SK-N-SH treated with all-trans-retinoic acid at 6 μM for 48 hours (cell line): Measurements from ENCODE around the gene KRT35.

Experiments
- ATAC-seq: fragments of 200-7000 bp; cut with Tn5 transposase; 3 replicates; pipeline ENCODE4 v1.9.1; 2020; ENCODE audit warnings: mild to moderate bottlenecking, moderate library complexity
- ARNTL ChIP-seq: fragments of 450-650 bp; formaldehyde crosslinking; IDR thresholded peaks from 2 replicates; pipeline ENCODE4 v1.5.0; 2020; ENCODE audit warnings: low read depth, mild to moderate bottlenecking, moderate library complexity, borderline replicate concordance
- BACH2 ChIP-seq: fragments of 250-450 bp; sonication (Bioruptor Pico); IDR thresholded peaks from 2 replicates; pipeline ENCODE4 v1.9.0; 2021; ENCODE audit warnings: mild to moderate bottlenecking, borderline replicate concordance
- CSDC2 ChIP-seq: fragments of 250-450 bp; sonication (Bioruptor Pico); IDR thresholded peaks from 2 replicates; pipeline ENCODE4 v1.5.0; 2020; ENCODE audit warnings: mild to moderate bottlenecking, moderate library complexity
- GLIS3 ChIP-seq: fragments of 250-450 bp; sonication (Bioruptor Pico); IDR thresholded peaks from 2 replicates; pipeline ENCODE4 v1.5.0; 2020; ENCODE audit warnings: mild to moderate bottlenecking, moderate library complexity
- ISL1 ChIP-seq: fragments of 250-450 bp; sonication (Bioruptor Pico); IDR thresholded peaks from 2 replicates; pipeline ENCODE4 v2.1.2; 2022; ENCODE audit warnings: mild to moderate bottlenecking, moderate library complexity
- PPARA ChIP-seq: fragments of 250-450 bp; sonication (Bioruptor Pico); IDR thresholded peaks from 2 replicates; pipeline ENCODE4 v1.5.0; 2020; ENCODE audit warnings: mild to moderate bottlenecking, borderline replicate concordance
- RARB ChIP-seq: fragments of 250-450 bp; sonication (Bioruptor Pico); IDR thresholded peaks from 2 replicates; pipeline ENCODE4 v1.8.0; 2021; ENCODE audit warnings: mild to moderate bottlenecking, moderate library complexity
- TCF4 ChIP-seq: fragments of 250-450 bp; sonication (Bioruptor Pico); IDR thresholded peaks from 2 replicates; pipeline ENCODE4 v1.8.0; 2021; ENCODE audit warnings: mild to moderate bottlenecking, moderate library complexity, borderline replicate concordance
- TOX ChIP-seq: fragments of 250-450 bp; sonication (Bioruptor Pico); IDR thresholded peaks from 2 replicates; pipeline ENCODE4 v1.8.0; 2021; ENCODE audit warnings: mild to moderate bottlenecking, moderate library complexity, borderline replicate concordance
- ZC3H10 ChIP-seq: fragments of 250-450 bp; sonication (Bioruptor Pico); IDR thresholded peaks from 2 replicates; pipeline ENCODE4 v1.5.1; 2021; ENCODE audit warnings: mild to moderate bottlenecking, moderate library complexity
- ZFP3 ChIP-seq: fragments of 250-450 bp; sonication (Bioruptor Pico); IDR thresholded peaks from 2 replicates; pipeline ENCODE4 v1.5.0; 2020; ENCODE audit warnings: mild to moderate bottlenecking, moderate library complexity
- ZFP30 ChIP-seq: fragments of 450-650 bp; formaldehyde crosslinking; IDR thresholded peaks from 2 replicates; pipeline ENCODE4 v1.5.0; 2022; ENCODE audit warnings: mild to moderate bottlenecking, moderate library complexity
- ZNF565 ChIP-seq: fragments of 450-650 bp; formaldehyde crosslinking; conservative IDR thresholded peaks from 2 replicates; pipeline ENCODE4 v1.5.0; 2020; ENCODE audit warnings: low read depth, mild to moderate bottlenecking, moderate library complexity
- ZNF70 ChIP-seq: fragments of 450-650 bp; formaldehyde crosslinking; IDR thresholded peaks from 2 replicates; pipeline ENCODE4 v1.5.0; 2020; ENCODE audit warnings: mild to moderate bottlenecking, moderate library complexity
- ZNF8 ChIP-seq: fragments of 450-650 bp; formaldehyde crosslinking; IDR thresholded peaks from 2 replicates; pipeline ENCODE4 v1.5.0; 2020; ENCODE audit warnings: mild to moderate bottlenecking, moderate library complexity
- TF ChIP-seq, protein P1 (sequence below): fragments of 250-450 bp; sonication (Bioruptor Pico); IDR thresholded peaks from 2 replicates; pipeline ENCODE4 v1.5.1; 2021; ENCODE audit warnings: mild to moderate bottlenecking, moderate library complexity
- TF ChIP-seq, protein P2 (sequence below): fragments of 250-450 bp; sonication (Bioruptor Pico); IDR thresholded peaks from 2 replicates; pipeline ENCODE4 v1.5.0; 2020; ENCODE audit warnings: mild to moderate bottlenecking, moderate library complexity
- TF ChIP-seq, protein P3 (sequence below): fragments of 250-450 bp; sonication (Bioruptor Pico); IDR thresholded peaks from 2 replicates; pipeline ENCODE4 v1.8.0; 2020; ENCODE audit warnings: mild to moderate bottlenecking, moderate library complexity, borderline replicate concordance
- TF ChIP-seq, protein P4 (sequence below): fragments of 250-450 bp; sonication (Bioruptor Pico); IDR thresholded peaks from 2 replicates; pipeline ENCODE4 v1.5.1; 2020; ENCODE audit warnings: low read depth, mild to moderate bottlenecking, moderate library complexity

KRT35 gene

DNA sequence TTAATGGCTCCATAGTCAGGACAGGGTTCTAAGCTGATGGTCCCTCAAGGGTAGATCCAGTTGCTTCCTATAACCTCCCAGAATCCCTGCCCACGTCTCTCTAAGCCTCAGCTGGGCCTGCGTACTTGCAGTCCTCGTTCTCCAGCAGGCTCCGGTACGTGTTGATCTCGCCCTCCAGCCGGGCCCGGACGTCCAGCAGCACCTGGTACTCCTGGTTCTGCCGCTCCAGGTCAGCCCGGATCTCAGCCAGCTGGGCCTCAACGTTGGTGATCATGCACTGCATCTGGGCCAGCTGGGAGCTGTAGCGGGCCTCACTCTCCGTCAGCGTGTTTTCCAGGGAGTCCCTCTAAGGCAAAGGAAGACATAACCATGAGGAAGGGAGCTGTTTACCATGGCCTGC lies 18.2 kb downstream of the KRT35 start (continued):
- TF ChIP-seq, protein P1, sequence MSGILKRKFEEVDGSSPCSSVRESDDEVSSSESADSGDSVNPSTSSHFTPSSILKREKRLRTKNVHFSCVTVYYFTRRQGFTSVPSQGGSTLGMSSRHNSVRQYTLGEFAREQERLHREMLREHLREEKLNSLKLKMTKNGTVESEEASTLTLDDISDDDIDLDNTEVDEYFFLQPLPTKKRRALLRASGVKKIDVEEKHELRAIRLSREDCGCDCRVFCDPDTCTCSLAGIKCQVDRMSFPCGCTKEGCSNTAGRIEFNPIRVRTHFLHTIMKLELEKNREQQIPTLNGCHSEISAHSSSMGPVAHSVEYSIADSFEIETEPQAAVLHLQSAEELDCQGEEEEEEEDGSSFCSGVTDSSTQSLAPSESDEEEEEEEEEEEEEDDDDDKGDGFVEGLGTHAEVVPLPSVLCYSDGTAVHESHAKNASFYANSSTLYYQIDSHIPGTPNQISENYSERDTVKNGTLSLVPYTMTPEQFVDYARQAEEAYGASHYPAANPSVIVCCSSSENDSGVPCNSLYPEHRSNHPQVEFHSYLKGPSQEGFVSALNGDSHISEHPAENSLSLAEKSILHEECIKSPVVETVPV (CRISPR knock-in tag), result no peak
- no peak for TF ChIP-seq GLIS3
- TF ChIP-seq ISL1, result no peak
- TF ChIP-seq ARNTL, result no peak
- no peak for TF ChIP-seq ZC3H10 (CRISPR knock-in tag)

DNA sequence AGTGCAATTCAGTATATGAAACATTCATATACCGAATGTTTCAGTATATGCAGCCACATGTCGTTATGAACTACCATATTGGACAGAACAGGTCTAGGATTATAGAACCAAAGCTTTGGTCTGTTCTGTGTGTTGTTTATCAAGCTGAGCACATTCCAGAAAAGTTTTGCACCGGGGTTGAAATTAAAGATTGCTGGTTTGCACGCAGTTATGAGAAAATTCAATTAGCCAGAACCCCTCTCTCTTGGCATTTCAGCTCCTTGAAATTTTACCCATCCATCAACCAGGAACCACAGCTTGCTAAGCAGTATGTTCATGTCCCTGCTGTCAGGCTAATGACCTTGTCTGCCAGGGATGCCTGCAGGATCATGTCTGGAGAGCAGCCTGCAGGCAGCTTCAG lies 23.3 kb downstream of the KRT35 start:
- TF ChIP-seq, protein P2, sequence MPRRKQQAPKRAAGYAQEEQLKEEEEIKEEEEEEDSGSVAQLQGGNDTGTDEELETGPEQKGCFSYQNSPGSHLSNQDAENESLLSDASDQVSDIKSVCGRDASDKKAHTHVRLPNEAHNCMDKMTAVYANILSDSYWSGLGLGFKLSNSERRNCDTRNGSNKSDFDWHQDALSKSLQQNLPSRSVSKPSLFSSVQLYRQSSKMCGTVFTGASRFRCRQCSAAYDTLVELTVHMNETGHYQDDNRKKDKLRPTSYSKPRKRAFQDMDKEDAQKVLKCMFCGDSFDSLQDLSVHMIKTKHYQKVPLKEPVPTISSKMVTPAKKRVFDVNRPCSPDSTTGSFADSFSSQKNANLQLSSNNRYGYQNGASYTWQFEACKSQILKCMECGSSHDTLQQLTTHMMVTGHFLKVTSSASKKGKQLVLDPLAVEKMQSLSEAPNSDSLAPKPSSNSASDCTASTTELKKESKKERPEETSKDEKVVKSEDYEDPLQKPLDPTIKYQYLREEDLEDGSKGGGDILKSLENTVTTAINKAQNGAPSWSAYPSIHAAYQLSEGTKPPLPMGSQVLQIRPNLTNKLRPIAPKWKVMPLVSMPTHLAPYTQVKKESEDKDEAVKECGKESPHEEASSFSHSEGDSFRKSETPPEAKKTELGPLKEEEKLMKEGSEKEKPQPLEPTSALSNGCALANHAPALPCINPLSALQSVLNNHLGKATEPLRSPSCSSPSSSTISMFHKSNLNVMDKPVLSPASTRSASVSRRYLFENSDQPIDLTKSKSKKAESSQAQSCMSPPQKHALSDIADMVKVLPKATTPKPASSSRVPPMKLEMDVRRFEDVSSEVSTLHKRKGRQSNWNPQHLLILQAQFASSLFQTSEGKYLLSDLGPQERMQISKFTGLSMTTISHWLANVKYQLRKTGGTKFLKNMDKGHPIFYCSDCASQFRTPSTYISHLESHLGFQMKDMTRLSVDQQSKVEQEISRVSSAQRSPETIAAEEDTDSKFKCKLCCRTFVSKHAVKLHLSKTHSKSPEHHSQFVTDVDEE, result no peak
- TF ChIP-seq CSDC2, result no peak
- no peak for TF ChIP-seq RARB (CRISPR knock-in tag)
- TF ChIP-seq ZNF70 (CRISPR knock-in tag), result no peak
- TF ChIP-seq GLIS3, result no peak
- no peak for TF ChIP-seq BACH2 (CRISPR knock-in tag)
- TF ChIP-seq, protein P3, sequence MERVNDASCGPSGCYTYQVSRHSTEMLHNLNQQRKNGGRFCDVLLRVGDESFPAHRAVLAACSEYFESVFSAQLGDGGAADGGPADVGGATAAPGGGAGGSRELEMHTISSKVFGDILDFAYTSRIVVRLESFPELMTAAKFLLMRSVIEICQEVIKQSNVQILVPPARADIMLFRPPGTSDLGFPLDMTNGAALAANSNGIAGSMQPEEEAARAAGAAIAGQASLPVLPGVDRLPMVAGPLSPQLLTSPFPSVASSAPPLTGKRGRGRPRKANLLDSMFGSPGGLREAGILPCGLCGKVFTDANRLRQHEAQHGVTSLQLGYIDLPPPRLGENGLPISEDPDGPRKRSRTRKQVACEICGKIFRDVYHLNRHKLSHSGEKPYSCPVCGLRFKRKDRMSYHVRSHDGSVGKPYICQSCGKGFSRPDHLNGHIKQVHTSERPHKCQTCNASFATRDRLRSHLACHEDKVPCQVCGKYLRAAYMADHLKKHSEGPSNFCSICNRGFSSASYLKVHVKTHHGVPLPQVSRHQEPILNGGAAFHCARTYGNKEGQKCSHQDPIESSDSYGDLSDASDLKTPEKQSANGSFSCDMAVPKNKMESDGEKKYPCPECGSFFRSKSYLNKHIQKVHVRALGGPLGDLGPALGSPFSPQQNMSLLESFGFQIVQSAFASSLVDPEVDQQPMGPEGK, result no peak
- TF ChIP-seq ZNF8, result no peak
- TF ChIP-seq, protein P4, sequence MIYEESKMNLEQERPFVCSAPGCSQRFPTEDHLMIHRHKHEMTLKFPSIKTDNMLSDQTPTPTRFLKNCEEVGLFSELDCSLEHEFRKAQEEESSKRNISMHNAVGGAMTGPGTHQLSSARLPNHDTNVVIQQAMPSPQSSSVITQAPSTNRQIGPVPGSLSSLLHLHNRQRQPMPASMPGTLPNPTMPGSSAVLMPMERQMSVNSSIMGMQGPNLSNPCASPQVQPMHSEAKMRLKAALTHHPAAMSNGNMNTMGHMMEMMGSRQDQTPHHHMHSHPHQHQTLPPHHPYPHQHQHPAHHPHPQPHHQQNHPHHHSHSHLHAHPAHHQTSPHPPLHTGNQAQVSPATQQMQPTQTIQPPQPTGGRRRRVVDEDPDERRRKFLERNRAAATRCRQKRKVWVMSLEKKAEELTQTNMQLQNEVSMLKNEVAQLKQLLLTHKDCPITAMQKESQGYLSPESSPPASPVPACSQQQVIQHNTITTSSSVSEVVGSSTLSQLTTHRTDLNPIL (CRISPR knock-in tag), result no peak
- TF ChIP-seq ZFP3, result no peak
- no peak for TF ChIP-seq ZFP30
- no peak for ATAC-seq

DNA sequence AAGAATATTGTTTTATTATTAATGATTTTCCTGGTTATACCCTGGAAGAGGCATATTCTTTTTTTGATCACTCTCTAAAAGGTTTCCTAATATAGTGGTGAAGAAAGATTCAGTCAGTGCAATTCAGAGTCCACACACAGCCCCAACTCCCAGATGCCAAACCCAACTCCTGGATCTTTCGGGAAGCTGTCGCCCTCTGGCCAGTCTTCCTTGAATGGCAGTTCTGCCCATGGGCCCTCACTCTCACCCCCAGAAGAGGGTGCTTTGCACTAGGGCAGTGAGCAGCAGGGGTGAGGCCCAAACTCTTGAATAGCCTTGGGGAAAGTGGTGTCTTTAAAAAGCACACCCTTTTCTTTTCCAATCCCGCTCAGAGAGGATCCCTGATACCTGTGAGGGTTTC lies 24.7 kb downstream of the KRT35 start:
- TF ChIP-seq ZNF70 (CRISPR knock-in tag), result no peak
- ATAC-seq, result no peak

DNA sequence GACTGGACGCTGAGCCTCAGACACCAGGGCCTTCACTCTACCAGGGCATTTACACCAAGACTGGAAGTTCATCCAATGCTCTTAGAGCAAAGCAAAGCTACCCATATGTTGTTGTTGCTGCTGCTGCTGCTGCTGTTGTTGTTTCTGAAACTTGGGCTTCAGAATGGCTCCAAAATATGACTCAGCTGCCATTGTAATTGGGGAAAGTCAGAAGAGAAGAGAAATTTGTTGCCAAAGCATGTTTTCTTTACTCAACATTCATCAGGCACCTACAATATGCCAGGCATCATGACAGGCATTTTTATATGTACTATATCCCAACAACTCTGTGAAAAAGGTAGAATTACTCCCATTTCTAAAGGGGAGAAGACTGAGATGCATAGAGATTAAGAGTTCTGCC lies 25.7 kb downstream of the KRT35 start:
- no peak for TF ChIP-seq CSDC2
- TF ChIP-seq ZNF70 (CRISPR knock-in tag), result no peak
- TF ChIP-seq ZNF565 (CRISPR knock-in tag), result no peak
- no peak for TF ChIP-seq BACH2 (CRISPR knock-in tag)
- TF ChIP-seq ISL1, result no peak
- TF ChIP-seq RARB (CRISPR knock-in tag), result no peak
- TF ChIP-seq, protein P2, result no peak
- ATAC-seq, result no peak

DNA sequence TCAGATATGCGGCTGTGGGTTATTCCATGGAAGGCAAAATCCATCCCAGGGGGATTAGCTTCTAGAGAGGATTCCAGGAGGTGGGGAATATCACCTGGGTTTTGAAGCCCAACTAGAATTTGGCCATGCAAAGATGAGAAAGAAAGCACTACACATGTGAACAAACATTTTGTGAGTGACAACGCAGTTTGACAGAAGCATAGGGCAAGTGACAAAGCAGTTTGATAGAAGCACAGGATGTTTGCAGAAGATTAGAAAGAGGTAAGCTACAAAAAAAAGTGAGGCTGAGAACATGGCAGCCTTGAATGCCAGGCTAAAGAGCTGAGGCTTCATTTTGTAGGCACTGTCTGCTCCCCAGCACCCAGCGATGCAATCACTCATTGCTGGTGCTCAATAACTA lies 27.9 kb downstream of the KRT35 start:
- no peak for ATAC-seq
- TF ChIP-seq GLIS3 (no peak), PPARA (CRISPR knock-in tag) (no peak), TOX (CRISPR knock-in tag) (no peak), ISL1 (no peak), BACH2 (CRISPR knock-in tag) (no peak), TCF4 (no peak)
